ENCODE results near the gene KIF23. TPM values are rescaled to one million over a fixed set of nuclear protein-coding genes. Genes with fewer than 3 reads are reported as not detected.

KIF23 gene
- total RNA-seq, 2 donors from 2014 or later = 1.6 to 4.3 TPM

DNA sequence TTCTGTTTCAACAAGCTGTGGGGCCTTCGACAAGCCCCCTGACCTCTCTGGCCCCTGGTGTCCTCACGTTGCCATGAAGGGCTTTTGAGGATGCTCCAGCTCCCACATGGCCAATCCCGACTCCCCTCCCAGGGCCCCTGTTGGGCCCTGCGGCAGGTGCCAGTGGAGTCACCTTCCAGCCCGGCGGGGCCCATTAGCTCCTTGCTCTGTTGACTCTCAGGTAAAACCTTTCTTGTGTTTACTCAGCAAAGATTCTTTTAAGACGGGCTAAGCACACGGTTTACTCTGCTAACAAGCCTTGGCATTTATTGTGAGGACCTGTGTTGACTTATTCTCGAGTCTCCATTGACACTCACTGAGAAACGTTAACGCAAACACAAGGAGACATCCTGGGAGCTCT, 53.5 kb downstream of the KIF23 start:
- no peaks in the 10 kb centered on the region for H3K36me3 Mint-ChIP-seq (ENCODE audit: low read depth)

DNA sequence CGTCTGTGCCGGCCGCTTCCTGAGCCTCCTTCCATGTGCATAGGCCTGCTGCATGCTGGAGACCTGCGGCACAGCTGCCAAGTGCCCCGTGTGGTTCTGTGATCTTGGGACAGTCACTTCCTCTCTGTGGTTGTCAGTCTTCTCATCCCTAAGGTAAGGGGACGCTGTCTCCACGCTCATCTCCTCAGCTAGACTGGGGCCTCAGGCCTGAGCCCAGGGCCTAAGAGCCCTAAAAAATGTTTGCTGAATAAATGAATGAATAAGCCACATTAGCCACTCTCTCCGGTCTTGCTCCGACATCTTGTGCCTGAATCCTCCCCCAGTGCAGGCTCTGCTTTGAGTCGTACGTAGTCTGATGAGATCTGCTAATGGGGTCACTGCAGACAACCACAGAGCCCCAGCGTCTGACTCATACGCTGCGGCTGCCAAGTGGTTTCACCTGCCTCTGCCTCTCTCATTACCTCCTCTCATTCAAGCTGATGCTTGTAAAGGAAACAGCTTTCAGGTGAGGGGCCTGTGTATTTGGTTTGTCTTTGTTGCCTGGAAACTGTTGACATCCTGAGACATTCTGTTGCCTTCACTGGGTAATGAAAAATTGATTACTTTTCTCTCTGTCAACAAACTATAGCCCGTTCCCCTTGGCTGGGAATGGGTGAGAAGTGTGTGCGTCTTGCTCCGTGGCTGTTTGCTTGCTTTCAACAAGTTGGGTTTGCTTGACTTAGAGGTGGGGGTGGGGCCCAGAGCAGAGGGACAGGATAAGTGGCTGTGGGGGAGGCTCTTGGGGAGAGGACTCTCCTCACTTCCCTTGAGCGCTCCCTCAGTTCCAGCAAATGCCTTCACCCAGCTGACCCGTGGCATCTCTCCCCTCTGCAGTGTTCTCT, 54.3 kb downstream of the KIF23 start:
- peak overlapping the region; percentile 89 for H3K4me3 Mint-ChIP-seq
- peak overlapping the region; percentile 100 for H3K27ac Mint-ChIP-seq
- ATAC-seq = peak; percentile 91
- H3K36me3 Mint-ChIP-seq (ENCODE audit: low read depth) = no peaks in the 10 kb centered on the region
- peak; percentile 68 to 85 (median 73) for DNase-seq
- H3K9me3 ChIP-seq (ENCODE audit: control insufficient read depth, low read length, poor library complexity, severe bottlenecking) = no peaks in the 10 kb centered on the region
- no peaks in the 10 kb centered on the region for H3K27me3 Mint-ChIP-seq
- peaks cover 22% of the 10 kb centered on the region for H3K4me1 Mint-ChIP-seq

More for the DNA sequence above, 53.5 kb downstream of the KIF23 start:
- DNase-seq (no peak), ATAC-seq (no peak)
- no peaks in the 10 kb centered on the region for H3K9me3 ChIP-seq (ENCODE audit: control insufficient read depth, low read length, poor library complexity, severe bottlenecking)
- H3K4me3 Mint-ChIP-seq = peak overlapping the region; percentile 89
- H3K27me3 Mint-ChIP-seq = no peaks in the 10 kb centered on the region
- peaks cover 25% of the 10 kb centered on the region for H3K4me1 Mint-ChIP-seq
- H3K27ac Mint-ChIP-seq = peak overlapping the region; percentile 100

DNA sequence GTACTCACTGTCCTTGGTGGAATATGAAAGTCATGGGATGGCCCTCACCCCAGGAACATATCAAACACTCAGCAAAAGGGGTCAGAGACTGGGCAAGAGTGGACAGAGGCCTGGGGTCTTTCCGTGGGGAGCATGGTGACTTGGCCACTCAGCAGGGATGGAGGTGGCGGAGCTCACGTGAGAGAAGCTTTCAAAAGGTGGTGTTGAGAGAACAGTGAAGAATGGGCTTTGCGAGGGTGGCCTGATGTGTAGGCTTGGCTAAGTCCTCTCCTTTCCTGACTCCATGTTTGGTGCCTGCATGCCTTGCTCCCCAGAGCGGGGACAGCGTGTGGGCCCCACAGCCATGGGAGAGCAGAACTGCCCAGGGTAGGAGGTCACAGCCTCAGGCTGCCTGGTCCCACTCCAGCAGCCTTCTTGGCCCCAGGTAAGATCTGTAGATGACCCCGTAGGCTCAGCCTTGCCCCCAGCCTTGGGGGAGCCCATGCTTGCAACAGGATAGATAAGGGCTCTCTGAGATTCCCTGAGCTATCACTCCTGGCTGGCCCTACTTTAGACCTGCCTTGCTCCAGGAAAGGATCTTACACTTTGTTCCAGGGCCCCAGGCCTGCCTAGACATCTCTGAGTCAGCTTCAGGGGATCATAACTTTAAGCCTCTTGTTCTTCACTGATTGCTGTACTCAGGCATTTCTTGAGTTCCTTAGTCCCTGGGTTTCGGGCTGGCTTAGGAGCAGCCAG, 55.5 kb downstream of the KIF23 start:
- H3K36me3 Mint-ChIP-seq (ENCODE audit: low read depth) = no peaks in the 10 kb centered on the region
- peak overlapping the region; percentile 89 for H3K4me3 Mint-ChIP-seq
- DNase-seq (no peak), ATAC-seq (no peak)
- no peaks in the 10 kb centered on the region for H3K27me3 Mint-ChIP-seq
- no peaks in the 10 kb centered on the region for H3K9me3 ChIP-seq (ENCODE audit: control insufficient read depth, low read length, poor library complexity, severe bottlenecking)
- H3K4me1 Mint-ChIP-seq = peaks cover 20% of the 10 kb centered on the region
- H3K27ac Mint-ChIP-seq = peak overlapping the region; percentile 100

GRCh38 chr15:69472046-69472445, 57.9 kb downstream of the KIF23 start:
- DNase-seq (no peak), ATAC-seq (no peak)
- Mint-ChIP-seq H3K4me1 (peaks cover 19% of the 10 kb centered on the region), H3K36me3 (ENCODE audit: low read depth) (no peaks in the 10 kb centered on the region), H3K4me3 (no peak overlapping the region), H3K27ac (peak overlapping the region; percentile 100), H3K27me3 (no peaks in the 10 kb centered on the region)
- no peaks in the 10 kb centered on the region for H3K9me3 ChIP-seq (ENCODE audit: control insufficient read depth, low read length, poor library complexity, severe bottlenecking)

GRCh38 chr15:69472562-69472961, 58.4 kb downstream of the KIF23 start:
- Mint-ChIP-seq H3K4me1 (peaks cover 18% of the 10 kb centered on the region), H3K27me3 (no peaks in the 10 kb centered on the region), H3K36me3 (ENCODE audit: low read depth) (no peaks in the 10 kb centered on the region), H3K27ac (peak overlapping the region; percentile 100), H3K4me3 (no peak overlapping the region)
- DNase-seq = no peak
- ATAC-seq = no peak
- no peaks in the 10 kb centered on the region for H3K9me3 ChIP-seq (ENCODE audit: control insufficient read depth, low read length, poor library complexity, severe bottlenecking)

DNA sequence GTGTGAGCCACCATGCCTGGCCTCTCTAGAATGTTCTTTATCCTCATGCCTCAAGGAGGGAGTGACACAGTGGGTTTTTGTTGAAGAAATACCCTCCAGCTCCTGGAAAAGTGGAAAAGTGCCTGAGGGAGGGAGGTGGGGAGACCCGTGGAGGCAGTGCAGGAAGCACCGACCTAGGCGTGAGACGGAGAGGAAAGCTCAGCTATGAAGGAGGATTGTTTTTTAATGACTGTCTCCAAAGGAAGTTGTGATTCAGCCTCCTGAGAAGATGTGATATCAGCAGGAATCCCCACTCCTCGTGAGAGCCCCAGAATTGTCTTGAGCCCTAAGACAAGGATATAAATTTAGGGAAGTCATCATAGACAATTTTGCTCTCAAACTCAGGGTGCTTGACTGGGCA, 60.1 kb downstream of the KIF23 start:
- DNase-seq = no peak
- H3K4me1 Mint-ChIP-seq = peaks cover 8% of the 10 kb centered on the region

DNA sequence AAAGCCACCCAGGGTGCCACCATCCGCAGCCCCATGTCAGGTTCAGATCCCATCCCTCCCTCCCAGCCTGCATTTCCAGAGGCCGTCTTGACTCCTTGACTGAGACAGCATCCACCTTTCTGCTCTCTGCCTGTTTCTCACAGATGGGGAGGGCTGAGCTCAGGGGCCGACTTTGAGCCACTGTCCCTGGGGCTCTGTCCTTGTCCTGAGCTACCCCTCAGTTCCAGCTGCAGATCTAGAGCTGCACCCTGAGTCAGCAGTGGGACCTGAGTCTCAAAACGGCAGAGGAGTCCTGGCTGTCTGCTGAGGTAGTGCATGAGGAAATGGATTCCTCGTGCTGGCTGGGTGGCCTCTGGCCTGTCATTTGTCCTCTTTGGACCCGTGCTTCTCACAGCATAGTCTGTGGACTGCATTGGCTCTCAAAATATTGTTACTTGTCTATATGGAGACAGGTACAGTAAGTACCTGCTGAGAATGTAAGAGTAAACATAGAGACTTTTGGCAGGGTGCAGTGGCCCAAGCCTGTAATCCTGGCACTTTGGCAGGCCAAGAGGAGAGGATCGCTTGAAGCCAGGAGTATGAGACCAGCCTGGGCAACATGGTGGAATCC, 60.8 kb downstream of the KIF23 start:
- DNase-seq = no peak
- Mint-ChIP-seq H3K36me3 (ENCODE audit: low read depth) (no peaks in the 10 kb centered on the region), H3K4me3 (no peak overlapping the region), H3K27ac (peak overlapping the region; percentile 75), H3K27me3 (no peaks in the 10 kb centered on the region), H3K4me1 (peaks cover 7% of the 10 kb centered on the region)
- no peak for ATAC-seq
- H3K9me3 ChIP-seq (ENCODE audit: control insufficient read depth, low read length, poor library complexity, severe bottlenecking) = no peaks in the 10 kb centered on the region

More for the DNA sequence above, 60.1 kb downstream of the KIF23 start:
- H3K27me3 Mint-ChIP-seq = no peaks in the 10 kb centered on the region
- no peaks in the 10 kb centered on the region for H3K36me3 Mint-ChIP-seq (ENCODE audit: low read depth)
- peak overlapping the region; percentile 61 for H3K27ac Mint-ChIP-seq
- H3K9me3 ChIP-seq (ENCODE audit: control insufficient read depth, low read length, poor library complexity, severe bottlenecking) = no peaks in the 10 kb centered on the region
- no peak for ATAC-seq
- no peak overlapping the region for H3K4me3 Mint-ChIP-seq

DNA sequence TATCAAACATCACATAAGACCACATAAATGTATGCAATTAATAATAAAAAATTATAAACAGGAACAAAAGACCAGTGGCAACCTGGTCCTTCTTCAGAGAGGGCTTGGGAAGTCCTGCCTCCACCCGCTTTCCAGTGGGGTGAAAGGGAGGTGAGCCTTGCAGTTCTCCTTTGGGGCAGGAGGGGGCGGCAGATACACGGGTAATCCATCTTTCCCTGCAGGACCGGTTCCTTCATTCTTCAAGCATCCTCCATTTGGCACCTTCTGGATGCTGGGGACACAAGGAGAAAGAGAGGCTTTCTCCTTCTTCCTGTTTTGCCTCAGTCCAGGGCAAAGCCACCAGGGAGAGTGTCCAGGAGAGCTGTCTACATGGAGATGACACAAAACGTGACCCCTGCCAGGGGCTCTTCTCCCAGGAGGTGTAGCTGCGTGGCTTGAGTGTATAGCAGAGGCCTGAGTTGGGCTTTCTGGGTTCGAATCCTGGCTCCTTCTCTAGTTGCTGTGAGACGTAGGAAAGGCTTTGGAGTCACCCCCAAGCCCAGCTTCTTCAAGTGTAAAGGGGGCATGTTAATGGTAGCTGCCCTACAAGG, 61.7 kb downstream of the KIF23 start:
- H3K4me1 Mint-ChIP-seq = peaks cover 7% of the 10 kb centered on the region
- H3K4me3 Mint-ChIP-seq = no peak overlapping the region
- no peaks in the 10 kb centered on the region for H3K9me3 ChIP-seq (ENCODE audit: control insufficient read depth, low read length, poor library complexity, severe bottlenecking)
- DNase-seq (peak; percentile 56 to 64 (median 62)), ATAC-seq (peak; percentile 93)
- H3K36me3 Mint-ChIP-seq (ENCODE audit: low read depth) = peaks cover 2% of the 10 kb centered on the region
- H3K27me3 Mint-ChIP-seq = no peaks in the 10 kb centered on the region
- H3K27ac Mint-ChIP-seq = peak overlapping the region; percentile 75

DNA sequence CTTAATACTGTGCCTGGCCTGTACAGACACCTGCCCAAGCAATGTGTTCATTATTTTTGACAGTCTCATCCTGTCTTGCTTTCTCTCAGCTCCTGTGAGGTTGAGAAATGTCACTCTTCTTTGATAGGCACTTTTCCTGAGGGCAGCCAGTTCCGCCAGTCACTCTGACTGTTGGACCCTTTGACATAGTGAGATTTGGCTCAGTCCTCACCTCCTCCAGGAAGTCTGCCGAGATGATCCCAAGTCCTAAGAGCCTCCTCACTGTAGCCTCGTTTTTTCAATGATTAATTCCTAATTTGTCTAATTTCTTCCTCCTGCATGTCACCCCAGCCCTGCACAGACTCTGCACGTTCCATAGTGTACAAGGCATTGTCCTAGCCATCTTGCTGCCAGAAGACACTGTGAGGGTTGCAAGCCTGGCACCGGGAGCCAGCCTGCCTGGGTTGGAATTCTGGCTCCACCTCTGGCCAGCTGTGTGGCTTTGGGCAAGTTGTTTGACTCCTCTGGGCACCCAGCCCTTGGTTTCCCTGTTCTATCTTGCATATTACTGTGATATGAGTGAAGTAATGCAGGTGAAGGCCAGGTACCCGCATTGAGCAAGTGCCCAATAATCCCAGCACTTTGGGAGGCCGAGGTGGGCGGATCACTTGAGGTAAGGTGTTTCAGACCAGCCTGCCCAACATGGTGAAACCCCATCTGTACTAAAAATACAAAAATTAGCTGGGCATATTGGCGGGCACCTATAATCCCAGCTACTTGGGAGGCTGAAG, 62.7 kb downstream of the KIF23 start:
- Mint-ChIP-seq H3K4me3 (no peak overlapping the region), H3K27ac (peak overlapping the region; percentile 24), H3K27me3 (no peaks in the 10 kb centered on the region), H3K4me1 (peaks cover 7% of the 10 kb centered on the region), H3K36me3 (ENCODE audit: low read depth) (peaks cover 2% of the 10 kb centered on the region)
- H3K9me3 ChIP-seq (ENCODE audit: control insufficient read depth, low read length, poor library complexity, severe bottlenecking) = no peaks in the 10 kb centered on the region
- DNase-seq (no peak), ATAC-seq (no peak)

DNA sequence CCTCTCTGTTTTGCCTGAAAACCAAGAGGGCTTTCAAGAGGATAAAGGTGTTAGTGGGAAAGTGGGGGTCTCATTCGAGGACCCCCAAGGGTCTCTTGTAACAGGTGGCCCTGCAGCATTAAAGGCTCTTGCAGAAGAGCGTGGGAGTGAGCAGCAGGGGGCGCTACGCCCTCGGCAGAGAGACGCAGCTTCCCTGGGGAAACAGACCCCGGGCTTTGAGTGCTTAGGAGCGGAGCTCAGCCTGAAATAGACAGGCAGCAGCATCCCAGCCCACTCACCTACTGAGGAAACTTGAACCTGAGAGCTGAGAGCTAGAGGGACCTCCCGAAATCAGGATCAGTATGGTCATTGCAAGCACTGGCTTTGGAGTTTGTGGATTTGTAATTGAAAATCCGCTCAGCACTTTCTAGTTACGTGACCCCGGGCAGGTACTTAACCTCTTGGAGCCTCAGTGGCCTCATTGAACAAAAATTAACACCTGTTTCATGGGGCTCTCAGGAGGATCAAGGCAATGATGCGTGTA, 64.2 kb downstream of the KIF23 start:
- H3K9me3 ChIP-seq (ENCODE audit: control insufficient read depth, low read length, poor library complexity, severe bottlenecking) = no peaks in the 10 kb centered on the region
- Mint-ChIP-seq H3K36me3 (ENCODE audit: low read depth) (peaks cover 2% of the 10 kb centered on the region), H3K4me3 (no peak overlapping the region), H3K27me3 (no peaks in the 10 kb centered on the region), H3K4me1 (peaks cover 7% of the 10 kb centered on the region), H3K27ac (peak overlapping the region; percentile 49)
- DNase-seq (peak; percentile 33 to 46 (median 34)), ATAC-seq (no peak)

- ATAC-seq (no peak), DNase-seq (no peak)
- Mint-ChIP-seq H3K27me3 (peaks cover 3% of the 10 kb centered on the region), H3K27ac (no peak overlapping the region), H3K4me1 (peaks cover 7% of the 10 kb centered on the region), H3K4me3 (no peak overlapping the region), H3K36me3 (ENCODE audit: low read depth) (peaks cover 4% of the 10 kb centered on the region)
- no peaks in the 10 kb centered on the region for H3K9me3 ChIP-seq (ENCODE audit: control insufficient read depth, low read length, poor library complexity, severe bottlenecking)
Observed at GRCh38 chr15:69479081-69479480, 64.9 kb downstream of the KIF23 start.

DNA sequence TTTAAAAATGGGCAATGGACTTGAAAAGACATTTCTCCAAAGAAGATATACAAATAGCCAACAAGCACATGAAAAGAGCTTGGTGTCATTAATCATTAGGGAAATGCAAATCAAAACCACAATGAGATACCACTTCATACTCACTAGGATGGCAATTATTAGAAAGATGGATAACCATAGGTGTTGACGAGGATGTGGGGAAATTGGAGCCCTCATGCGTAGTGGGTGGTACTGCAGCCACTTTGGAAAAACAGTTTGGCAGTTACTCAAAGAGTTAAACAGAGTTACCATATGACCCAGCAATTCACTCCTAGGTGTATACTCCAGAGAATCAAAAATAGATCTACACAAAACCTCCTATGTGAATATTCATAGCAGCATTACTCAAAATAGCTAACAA, 65.8 kb downstream of the KIF23 start:
- Mint-ChIP-seq H3K4me3 (no peak overlapping the region), H3K4me1 (peaks cover 7% of the 10 kb centered on the region), H3K27me3 (peaks cover 10% of the 10 kb centered on the region), H3K36me3 (ENCODE audit: low read depth) (peaks cover 4% of the 10 kb centered on the region), H3K27ac (no peak overlapping the region)
- DNase-seq (no peak), ATAC-seq (no peak)
- no peaks in the 10 kb centered on the region for H3K9me3 ChIP-seq (ENCODE audit: control insufficient read depth, low read length, poor library complexity, severe bottlenecking)

Measured in T-helper 17 cell (primary cell).